Trophoblast cell (in vitro differentiated cells and primary cell): ENCODE results near the gene EPB41.
A peak's percentile ranks its signal among the peaks of the same experiment; 100 is the strongest.
"Not testable (repeated sequence)": the region's sequence is repeated elsewhere in the genome, so short reads cannot be mapped to it uniquely, and the experiment has no call there.

Source experiments
- DNase-seq, 2 donors: peaks; one replicate each; pipeline ENCODE4 v3.0.0-alpha.2; 2016
- H2AFZ ChIP-seq: 2 replicates; pipeline ENCODE4 v1.6.1; 2013; ENCODE audit warnings: low read length, moderate library complexity, mild to moderate bottlenecking; ENCODE audit not compliant: insufficient read depth, poor library complexity
- H2AK5ac ChIP-seq: 2 replicates; pipeline ENCODE4 v1.6.1; 2013; ENCODE audit warnings: mild to moderate bottlenecking, low read length
- H2BK120ac ChIP-seq: 2 replicates; pipeline ENCODE4 v1.6.1; 2013; ENCODE audit warnings: low read length, mild to moderate bottlenecking, moderate library complexity; ENCODE audit not compliant: insufficient read depth, poor library complexity
- H2BK12ac ChIP-seq: 2 replicates; pipeline ENCODE4 v1.6.1; 2013; ENCODE audit warnings: mild to moderate bottlenecking, low read length, moderate library complexity
- H2BK5ac ChIP-seq: 2 replicates; pipeline ENCODE4 v1.6.1; 2013; ENCODE audit warnings: low read length, low read depth, moderate library complexity, mild to moderate bottlenecking; ENCODE audit not compliant: poor library complexity
- H3K14ac ChIP-seq: 2 replicates; pipeline ENCODE4 v1.6.1; 2013; ENCODE audit warnings: mild to moderate bottlenecking, low read length
- H3K18ac ChIP-seq: 2 replicates; pipeline ENCODE4 v1.6.1; 2013; ENCODE audit warnings: mild to moderate bottlenecking, low read length
- H3K23ac ChIP-seq: 2 replicates; pipeline ENCODE4 v1.6.1; 2013; ENCODE audit warnings: low read length
- H3K27ac ChIP-seq: 2 replicates; pipeline ENCODE4 v1.5.1; 2013; ENCODE audit warnings: low read depth, mild to moderate bottlenecking, inconsistent platforms, low read length, moderate library complexity
- H3K27me3 ChIP-seq: 2 replicates; pipeline ENCODE4 v1.6.1; 2013; ENCODE audit warnings: inconsistent platforms, mild to moderate bottlenecking, low read length, moderate library complexity; ENCODE audit not compliant: insufficient read depth
- H3K36me3 ChIP-seq, 2 experiments: 1 replicate in 1 of 2; 2 replicates in 1 of 2; pipeline ENCODE4 v1.6.1; 2013; ENCODE audit warnings: low read length in 2 of 2, mild to moderate bottlenecking in 2 of 2, moderate library complexity in 1 of 2; ENCODE audit not compliant: insufficient read depth in 2 of 2, control insufficient read depth in 1 of 2
- H3K4ac ChIP-seq: 2 replicates; pipeline ENCODE4 v1.6.1; 2013; ENCODE audit warnings: low read depth, mild to moderate bottlenecking, low read length, moderate library complexity
- H3K4me1 ChIP-seq, 2 experiments: 1 replicate in 1 of 2; 2 replicates in 1 of 2; pipeline ENCODE4 v1.6.1; 2013; ENCODE audit warnings: low read length in 2 of 2, mild to moderate bottlenecking in 2 of 2, moderate library complexity in 1 of 2; ENCODE audit not compliant: insufficient read depth in 2 of 2, control insufficient read depth in 1 of 2
- H3K4me2 ChIP-seq: 2 replicates; pipeline ENCODE4 v1.6.1; 2013; ENCODE audit warnings: inconsistent platforms, mild to moderate bottlenecking, low read length, moderate library complexity
- H3K4me3 ChIP-seq: 2 replicates; pipeline ENCODE4 v1.5.1; 2013; ENCODE audit warnings: mild to moderate bottlenecking, low read depth, low read length, inconsistent platforms
- H3K79me1 ChIP-seq: one replicate; pipeline ENCODE4 v1.6.1; 2013; ENCODE audit warnings: low read length
- H3K79me2 ChIP-seq: 2 replicates; pipeline ENCODE4 v1.6.1; 2013; ENCODE audit warnings: low read length, mild to moderate bottlenecking; ENCODE audit not compliant: control insufficient read depth, insufficient read depth, poor library complexity
- H3K9ac ChIP-seq: 2 replicates; pipeline ENCODE4 v1.6.1; 2013; ENCODE audit warnings: mild to moderate bottlenecking, low read length
- H3K9me3 ChIP-seq: 2 replicates; pipeline ENCODE4 v1.6.1; 2013; ENCODE audit warnings: low read depth, mild to moderate bottlenecking, control low read depth, inconsistent platforms, low read length; ENCODE audit not compliant: insufficient read depth
- H4K12ac ChIP-seq: 2 replicates; pipeline ENCODE4 v1.6.1; 2013; ENCODE audit warnings: low read depth, mild to moderate bottlenecking, low read length, moderate library complexity
- H4K8ac ChIP-seq: 2 replicates; pipeline ENCODE4 v1.6.1; 2013; ENCODE audit warnings: low read depth, mild to moderate bottlenecking, low read length, moderate library complexity
- H4K91ac ChIP-seq: one replicate; pipeline ENCODE4 v1.6.1; 2013; ENCODE audit warnings: low read depth, mild to moderate bottlenecking, low read length, moderate library complexity
- WGBS: extraction: QIAGEN DNeasy Blood & Tissue Kit; methylation state at CpG from one replicate; pipeline ENCODE4 v1.1.7; 2013; ENCODE audit warnings: missing lambda C conversion rate; ENCODE audit not compliant: insufficient read length, insufficient coverage; ENCODE audit errors: extremely low coverage; 5-methylcytosine and 5-hydroxymethylcytosine counted together

EPB41 gene

GRCh38 chr1:28869952-28870351 is 44.4 kb upstream of the EPB41 start:
- H3K4me1 ChIP-seq, result peaks cover 14 to 22% of the 10 kb centered on the region in 2 experiments
- no CpG with 5 or more reads among the region's 5 CpGs for WGBS
- no peak for DNase-seq
- no peak overlapping the region for H4K12ac ChIP-seq
- H3K4me3 ChIP-seq, result no peak overlapping the region
- H3K36me3 ChIP-seq, result no peaks in the 10 kb centered on the region
- H3K27me3 ChIP-seq, result no peaks in the 10 kb centered on the region
- H3K23ac ChIP-seq, result no peak overlapping the region
- peaks cover 19% of the 10 kb centered on the region for H3K79me1 ChIP-seq
- no peak overlapping the region for H3K27ac ChIP-seq
- H2AFZ ChIP-seq, result no peak overlapping the region
- H3K14ac ChIP-seq, result no peak overlapping the region
- H2BK12ac ChIP-seq, result no peak overlapping the region
- H3K9me3 ChIP-seq, result peaks cover 2% of the 10 kb centered on the region
- H3K4me2 ChIP-seq, result no peak overlapping the region
- no peak overlapping the region for H2BK120ac ChIP-seq
- H3K79me2 ChIP-seq, result peaks cover 2% of the 10 kb centered on the region
- no peak overlapping the region for H3K4ac ChIP-seq
- H4K91ac ChIP-seq, result no peak overlapping the region
- H3K9ac ChIP-seq, result no peak overlapping the region
- H2BK5ac ChIP-seq, result no peak overlapping the region
- H3K18ac ChIP-seq, result no peak overlapping the region
- peak overlapping the region; percentile 46 for H2AK5ac ChIP-seq
- H4K8ac ChIP-seq, result no peak overlapping the region

DNA sequence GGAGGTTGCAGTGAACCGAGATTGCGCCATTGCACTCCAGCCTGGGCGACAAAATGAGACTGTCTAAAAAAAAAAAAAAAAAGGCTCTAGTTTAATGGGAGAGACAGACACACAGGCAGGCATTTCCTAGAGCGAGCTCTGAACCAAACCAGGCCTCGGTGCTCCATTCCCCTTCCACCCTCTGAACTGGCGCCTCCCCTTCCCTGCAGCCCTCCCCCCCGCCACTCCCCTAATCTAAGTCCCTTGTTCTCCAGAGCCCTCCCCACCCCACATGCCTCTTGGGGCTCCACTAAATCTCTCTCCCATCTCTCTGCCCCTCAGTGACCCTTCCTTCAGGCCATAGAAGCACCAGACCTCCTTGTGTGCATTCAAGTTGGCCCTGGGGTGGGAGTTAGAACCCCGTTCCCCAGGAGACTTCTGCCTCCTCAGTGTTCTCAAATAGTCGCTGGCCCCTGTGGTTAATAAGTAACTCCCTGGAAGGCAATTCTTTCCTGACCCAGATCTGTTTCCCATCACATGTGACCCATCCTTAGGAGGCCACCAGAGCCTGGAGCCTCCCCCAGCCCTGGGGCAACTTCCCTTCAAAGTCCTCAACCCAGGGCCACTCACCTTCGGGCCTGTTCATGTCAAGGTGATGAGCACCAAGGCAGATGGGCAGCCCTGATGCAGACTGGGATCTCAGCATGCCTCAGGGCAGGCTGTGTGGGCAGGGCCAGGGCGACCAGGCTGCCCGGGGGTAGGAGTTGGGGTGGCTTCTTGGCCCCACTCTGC is 42.6 kb upstream of the EPB41 start:
- no peak overlapping the region for H2AK5ac ChIP-seq
- H3K9me3 ChIP-seq, result peaks cover 2% of the 10 kb centered on the region
- no peak overlapping the region for H3K9ac ChIP-seq
- no peak overlapping the region for H3K18ac ChIP-seq
- no peak overlapping the region for H3K4ac ChIP-seq
- peaks cover 14 to 22% of the 10 kb centered on the region in 2 experiments for H3K4me1 ChIP-seq
- no peaks in the 10 kb centered on the region for H3K36me3 ChIP-seq
- no CpG with 5 or more reads among the region's 12 CpGs for WGBS
- H3K79me1 ChIP-seq, result peaks cover 19% of the 10 kb centered on the region
- DNase-seq, result no peak
- H2BK12ac ChIP-seq, result no peak overlapping the region
- H3K14ac ChIP-seq, result no peak overlapping the region
- no peak overlapping the region for H4K8ac ChIP-seq
- H2BK120ac ChIP-seq, result peak overlapping the region; percentile 91
- no peak overlapping the region for H3K4me3 ChIP-seq
- H2AFZ ChIP-seq, result no peak overlapping the region
- H2BK5ac ChIP-seq, result peak overlapping the region; percentile 74
- no peak overlapping the region for H3K4me2 ChIP-seq
- peak overlapping the region; percentile 94 for H4K91ac ChIP-seq
- no peaks in the 10 kb centered on the region for H3K27me3 ChIP-seq
- H4K12ac ChIP-seq, result no peak overlapping the region
- no peak overlapping the region for H3K23ac ChIP-seq
- peaks cover 2% of the 10 kb centered on the region for H3K79me2 ChIP-seq
- peak overlapping the region; percentile 79 for H3K27ac ChIP-seq

GRCh38 chr1:28875134-28875533 is 39.2 kb upstream of the EPB41 start:
- not testable (repeated sequence) for H3K4me2 ChIP-seq, H2AFZ ChIP-seq, H3K14ac ChIP-seq, H3K18ac ChIP-seq, H3K36me3 ChIP-seq, H3K4ac ChIP-seq, H2BK5ac ChIP-seq, H2AK5ac ChIP-seq, H4K12ac ChIP-seq, H3K9ac ChIP-seq, H3K27me3 ChIP-seq, H3K4me3 ChIP-seq, H3K27ac ChIP-seq, H3K79me2 ChIP-seq, H2BK12ac ChIP-seq, H4K8ac ChIP-seq, DNase-seq, H3K9me3 ChIP-seq, H4K91ac ChIP-seq, H3K23ac ChIP-seq, H2BK120ac ChIP-seq
- Histone ChIP-seq H3K4me1 (peaks cover 14 to 22% of the 10 kb centered on the region in 2 experiments), H3K79me1 (peaks cover 19% of the 10 kb centered on the region)
- no CpG with 5 or more reads among the region's 5 CpGs for WGBS

- H4K91ac ChIP-seq, result no peak overlapping the region
- H3K27ac ChIP-seq, result no peak overlapping the region
- no peak overlapping the region for H4K8ac ChIP-seq
- H2AFZ ChIP-seq, result no peak overlapping the region
- H2BK12ac ChIP-seq, result no peak overlapping the region
- no peaks in the 10 kb centered on the region for H3K36me3 ChIP-seq
- H3K4me3 ChIP-seq, result no peak overlapping the region
- H3K9ac ChIP-seq, result no peak overlapping the region
- H3K4me1 ChIP-seq, result peaks cover 3 to 9% of the 10 kb centered on the region in 2 experiments
- no peak overlapping the region for H2BK120ac ChIP-seq
- no peak overlapping the region for H2BK5ac ChIP-seq
- no peak overlapping the region for H3K4ac ChIP-seq
- H3K27me3 ChIP-seq, result no peaks in the 10 kb centered on the region
- H3K14ac ChIP-seq, result no peak overlapping the region
- no peak overlapping the region for H2AK5ac ChIP-seq
- no peak overlapping the region for H3K23ac ChIP-seq
- DNase-seq, result peak; percentile 81 to 94
- no CpG with 5 or more reads among the region's 18 CpGs for whole genome bisulfite sequencing
- H3K4me2 ChIP-seq, result no peak overlapping the region
- H3K79me1 ChIP-seq, result peaks cover 10% of the 10 kb centered on the region
- H3K9me3 ChIP-seq, result no peaks in the 10 kb centered on the region
- no peak overlapping the region for H4K12ac ChIP-seq
- H3K79me2 ChIP-seq, result no peaks in the 10 kb centered on the region
- no peak overlapping the region for H3K18ac ChIP-seq
These were observed 37.1 kb upstream of the EPB41 start for GRCh38 chr1:28877132-28877781.
